ENCODE results near the gene BRAF. TPM values are rescaled to one million over a fixed set of nuclear protein-coding genes. Genes with fewer than 3 reads are reported as not detected.

BRAF gene
- total and polyA plus RNA-seq, 2 of the 8 experiments (the other 6 are each of a cell fraction or from before 2014, with no cell fraction given): 11.4 to 32.6 TPM

- H4K91ac ChIP-seq (replicated peaks; ENCODE audit: insufficient read length, low read length): peak overlapping the region; percentile 38
- WGBS, 2 experiments (ENCODE audit: extremely low coverage in 1 of 2, insufficient coverage in 1 of 2, insufficient read length in 1 of 2, insufficient replicate concordance in 2 of 2, low coverage in 1 of 2, low lambda C conversion rate in 2 of 2, missing lambda C conversion rate in 1 of 2): 80% methylated on average over 5 of the region's 15 CpGs; no CpG with 5 or more reads in 1 of the 2 experiments
- ChIA-PET POLR2A (ENCODE audit: partially characterized antibody) (interaction anchor here (0.7 kb wide), 1 partner anchor 55 kb away, joined by 3 read pairs; no protein-coding TSS in a partner anchor), CTCF (ENCODE audit: partially characterized antibody) (interaction anchor here (1.4 kb wide), 2 partner anchors 13 to 17 kb away, joined by 3 read pairs; no protein-coding TSS in a partner anchor)
- no peaks in the 10 kb centered on the region for H3K79me1 ChIP-seq (ENCODE audit: low read depth, low read length)
- TF ChIP-seq HDAC2 (IDR thresholded peaks at IDR 0.05; ENCODE audit: borderline replicate concordance in 1 of 2, low read depth in 2 of 2, low read length in 2 of 2) (no peak), ZNF274 (IDR thresholded peaks at IDR 0.05; ENCODE audit: borderline replicate concordance, extremely low read depth, low read length) (no peak), KDM4A (IDR thresholded peaks at IDR 0.05; ENCODE audit: low read depth, low read length, severe bottlenecking) (no peak), MAFK (IDR thresholded peaks at IDR 0.05; ENCODE audit: low read depth, low read length) (no peak), POU5F1 (IDR thresholded peaks at IDR 0.05; ENCODE audit: low read depth, low read length) (no peak), SIRT6 (IDR thresholded peaks at IDR 0.05; ENCODE audit: low read length) (no peak), EP300 (IDR thresholded peaks at IDR 0.05; ENCODE audit: borderline replicate concordance in 1 of 2, low read depth in 2 of 2, low read length in 2 of 2) (no peak), RFX5 (IDR thresholded peaks at IDR 0.05; ENCODE audit: borderline replicate concordance, low read depth, low read length) (no peak), BCL11A (IDR thresholded peaks at IDR 0.05; ENCODE audit: low read depth in 2 of 2, low read length in 2 of 2) (no peak)
- TF ChIP-seq, protein P1, sequence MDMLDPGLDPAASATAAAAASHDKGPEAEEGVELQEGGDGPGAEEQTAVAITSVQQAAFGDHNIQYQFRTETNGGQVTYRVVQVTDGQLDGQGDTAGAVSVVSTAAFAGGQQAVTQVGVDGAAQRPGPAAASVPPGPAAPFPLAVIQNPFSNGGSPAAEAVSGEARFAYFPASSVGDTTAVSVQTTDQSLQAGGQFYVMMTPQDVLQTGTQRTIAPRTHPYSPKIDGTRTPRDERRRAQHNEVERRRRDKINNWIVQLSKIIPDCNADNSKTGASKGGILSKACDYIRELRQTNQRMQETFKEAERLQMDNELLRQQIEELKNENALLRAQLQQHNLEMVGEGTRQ (IDR thresholded peaks at IDR 0.05; ENCODE audit: low read length): no peak
- DNase-seq (ENCODE audit: low read depth in 1 of 2, low spot score in 2 of 2) (peak in 1 of 2 experiments; percentile 52), FAIRE-seq (peak; percentile 28)
- H4K5ac ChIP-seq (ENCODE audit: insufficient read length, low read depth, low read length): peak overlapping the region; percentile 36
- no peak overlapping the region; the same call in 1 of the 2 replicates for H3K18ac ChIP-seq (ENCODE audit: extremely low read depth, low read length)
- H2AK5ac ChIP-seq (ENCODE audit: low read depth, low read length): no peak overlapping the region
- peaks cover 0 to 6% (median 2%) of the 10 kb centered on the region in 4 experiments; a peak in 5 of 7 replicates for H3K4me1 ChIP-seq (replicated peaks in 1 of 4; ENCODE audit: control insufficient read depth in 3 of 4, insufficient read depth in 4 of 4, low read length in 3 of 4)
- peaks cover 5% of the 10 kb centered on the region; the same call in 1 of the 2 replicates for H3K23me2 ChIP-seq (ENCODE audit: low read depth, low read length)
- no peak overlapping the region for H3K4ac ChIP-seq (replicated peaks; ENCODE audit: insufficient read length, low read depth, low read length)
- no peak overlapping the region; the same call in 1 of the 2 replicates for H2BK20ac ChIP-seq (ENCODE audit: low read length)
- no peaks in the 10 kb centered on the region for H3K9me3 ChIP-seq (ENCODE audit: insufficient read depth in 2 of 2, low read depth in 1 of 2, low read length in 1 of 2)
- H2AFZ ChIP-seq (ENCODE audit: low read length): peak overlapping the region; percentile 72
- no peak overlapping the region for H2BK15ac ChIP-seq (ENCODE audit: low read length)
- no peak overlapping the region for H4K8ac ChIP-seq (ENCODE audit: extremely low read depth, insufficient read depth, low read length)
- peak overlapping the region; percentile 70 to 71 for H3K4me2 ChIP-seq (ENCODE audit: insufficient read depth in 1 of 2, low read depth in 2 of 2, low read length in 2 of 2)
- H3K9ac ChIP-seq (replicated peaks in 1 of 4; ENCODE audit: extremely low read depth in 1 of 4, low read depth in 3 of 4, low read length in 3 of 4): peak overlapping the region in 1 of 4 experiments; percentile 42; a peak in 1 of 7 replicates
- H3K27me3 ChIP-seq (replicated peaks in 1 of 4; ENCODE audit: control insufficient read depth in 3 of 4, extremely low read depth in 1 of 4, insufficient read depth in 3 of 4, low read length in 3 of 4): peaks cover 0 to 8% (median 2%) of the 10 kb centered on the region in 4 experiments; a peak in 3 of 7 replicates
- H2BK12ac ChIP-seq (ENCODE audit: low read depth, low read length): no peak overlapping the region
- no peak overlapping the region for H3K56ac ChIP-seq (replicated peaks; ENCODE audit: insufficient read length, low read depth, low read length)
- H2BK5ac ChIP-seq (ENCODE audit: low read depth, low read length): no peak overlapping the region; the same call in 1 of the 2 replicates
- H3K14ac ChIP-seq (ENCODE audit: insufficient read length): no peak overlapping the region
- no peak overlapping the region for H3K27ac ChIP-seq (ENCODE audit: low read depth, low read length)
- peak overlapping the region; percentile 72 for H2BK120ac ChIP-seq (replicated peaks; ENCODE audit: low read depth, low read length)
- no peaks in the 10 kb centered on the region for H3K79me2 ChIP-seq (ENCODE audit: control insufficient read depth in 1 of 2, insufficient read depth in 2 of 2, low read length in 2 of 2)
- H4K20me1 ChIP-seq (replicated peaks in 1 of 2; ENCODE audit: control insufficient read depth in 1 of 2, insufficient read depth in 2 of 2, low read length in 2 of 2): no peaks in the 10 kb centered on the region
- H3K4me3 ChIP-seq (ENCODE audit: extremely low read depth in 1 of 4, insufficient read depth in 2 of 4, low read depth in 3 of 4, low read length in 4 of 4): peak overlapping the region; percentile 27 to 76 (median 32); a peak in 6 of 8 replicates
- no peak overlapping the region for H3K23ac ChIP-seq (ENCODE audit: insufficient read length)
- H3K36me3 ChIP-seq (ENCODE audit: control insufficient read depth in 2 of 4, insufficient read depth in 4 of 4, low read length in 3 of 4): no peaks in the 10 kb centered on the region
These were observed 252.8 kb downstream of the BRAF start for GRCh38 chr7:140671966-140672365.
